Endothelial cell of umbilical vein (primary cell): ENCODE data around the gene SSBP3. TPM values are rescaled to one million over a fixed set of nuclear protein-coding genes. Genes with fewer than 3 reads are reported as not detected.

ENCODE experiments used
- BruUV-seq: library from RNA; stranded (reverse); fragments of 400-500 nt; replicated peaks from 2 replicates; lab custom pipeline; 2021; lab: Mats Ljungman, UMichigan
- CTCF ChIA-PET: fragments of 300-600, 350-600 bp; sonication (Branson Sonifier 250); formaldehyde crosslinking; loops from one replicate; lab custom pipeline; 2021; ENCODE audit warnings: antibody characterized with exemption, inconsistent platforms; lab: Charles Lee
- POLR2A ChIA-PET: fragments of 300-600, 350-600 bp; sonication (Branson Sonifier 250); formaldehyde crosslinking; loops from one replicate; lab custom pipeline; 2021; ENCODE audit warnings: antibody characterized with exemption, inconsistent platforms; lab: Charles Lee
- DNase-seq: peaks from one replicate; pipeline ENCODE4 v3.0.0-alpha.2; 2011; ENCODE audit warnings: low read depth, low spot score
- FAIRE-seq: peaks from 2 replicates; lab custom pipeline; 2011; peaks lifted over from hg19 to GRCh38; lab: Jason Lieb, UNC
- H2AFZ ChIP-seq: 2 replicates; pipeline ENCODE4 v1.6.0; 2012; ENCODE audit warnings: low read depth, low read length, control low read depth, inconsistent platforms
- H3K27ac ChIP-seq: 2 replicates; pipeline ENCODE4 v1.5.1; 2011; ENCODE audit warnings: low read depth, mild to moderate bottlenecking, control low read depth, low read length, moderate library complexity; ENCODE audit not compliant: insufficient read depth
- H3K27me3 ChIP-seq, 2 experiments: 2 replicates each; pipeline versions ENCODE4 v1.6.0 to v1.6.1; 2011; ENCODE audit warnings: low read length in 2 of 2, mixed read lengths in 1 of 2; ENCODE audit not compliant: control insufficient read depth in 2 of 2, insufficient read depth in 2 of 2
- H3K36me3 ChIP-seq, 2 experiments: 2 replicates in 1 of 2; 3 replicates in 1 of 2; pipeline ENCODE4 v1.5.1; 2011; ENCODE audit warnings: low read length in 2 of 2, mild to moderate bottlenecking in 1 of 2, moderate library complexity in 1 of 2; ENCODE audit not compliant: control insufficient read depth in 2 of 2, insufficient read depth in 2 of 2; ENCODE audit errors: extremely low read depth in 1 of 2
- H3K4me1 ChIP-seq: 3 replicates; pipeline ENCODE4 v1.5.1; 2011; ENCODE audit warnings: mild to moderate bottlenecking, low read length; ENCODE audit not compliant: control insufficient read depth, insufficient read depth; ENCODE audit errors: extremely low read depth
- H3K4me2 ChIP-seq: 2 replicates; pipeline ENCODE4 v1.6.1; 2011; ENCODE audit warnings: low read length, control low read depth, mixed read lengths; ENCODE audit not compliant: insufficient read depth
- H3K4me3 ChIP-seq, 3 experiments: fragments of 200-600 bp in 1 of 3; sonication (generic), shearing (Covaris generic) in 1 of 3; replicated peaks in 1 of 3; 2 replicates each; pipeline ENCODE4 v1.5.1; 2011 to 2016; ENCODE audit warnings: control low read depth in 3 of 3, low read length in 3 of 3, mild to moderate bottlenecking in 2 of 3, inconsistent platforms in 1 of 3, low read depth in 1 of 3, moderate library complexity in 1 of 3; ENCODE audit not compliant: insufficient read depth in 1 of 3
- H3K79me2 ChIP-seq: 2 replicates; pipeline ENCODE4 v1.6.0; 2012; ENCODE audit warnings: low read length, inconsistent platforms; ENCODE audit not compliant: control insufficient read depth, insufficient read depth
- H3K9ac ChIP-seq: replicated peaks from 2 replicates; pipeline ENCODE3; 2011; ENCODE audit warnings: low read length, control low read depth; ENCODE audit not compliant: insufficient read depth; ENCODE audit errors: extremely low read depth
- H3K9me1 ChIP-seq: replicated peaks from 3 replicates; pipeline ENCODE4 v1.6.0; 2011; ENCODE audit warnings: mild to moderate bottlenecking, low read length; ENCODE audit not compliant: control insufficient read depth, insufficient read depth; ENCODE audit errors: extremely low read depth
- H3K9me3 ChIP-seq: replicated peaks from 2 replicates; pipeline ENCODE4 v1.5.1; 2012; ENCODE audit warnings: low read length, inconsistent platforms; ENCODE audit not compliant: control insufficient read depth, insufficient read depth
- H4K20me1 ChIP-seq: replicated peaks from 2 replicates; pipeline ENCODE3; 2011; ENCODE audit warnings: mild to moderate bottlenecking, low read length; ENCODE audit not compliant: control insufficient read depth, insufficient read depth; ENCODE audit errors: extremely low read depth
- CTCF ChIP-seq, 2 donors: IDR thresholded peaks; 1 replicate in 1 of 2; 2 replicates in 1 of 2; pipeline ENCODE4 v1.5.1; 2011; ENCODE audit warnings: low read length in 2 of 2, mild to moderate bottlenecking in 2 of 2, moderate library complexity in 2 of 2, control low read depth in 1 of 2, inconsistent platforms in 1 of 2, low read depth in 1 of 2; ENCODE audit not compliant: insufficient read depth in 1 of 2; ENCODE audit errors: extremely low read depth in 1 of 2
- EZH2 ChIP-seq: IDR thresholded peaks from 2 replicates; pipeline ENCODE4 v1.6.1; 2012; ENCODE audit warnings: borderline replicate concordance, low read depth, mild to moderate bottlenecking, moderate library complexity, low read length, inconsistent platforms; ENCODE audit not compliant: severe bottlenecking
- FOS ChIP-seq: IDR thresholded peaks from 2 replicates; pipeline ENCODE4 v1.6.1; 2011; ENCODE audit warnings: mild to moderate bottlenecking, low read length, moderate library complexity, borderline replicate concordance; ENCODE audit not compliant: insufficient read depth
- GATA2 ChIP-seq: IDR thresholded peaks from 2 replicates; pipeline ENCODE4 v1.7.0; 2011; ENCODE audit warnings: low read depth, mild to moderate bottlenecking, moderate library complexity, mixed read lengths, low read length; ENCODE audit not compliant: insufficient read length, insufficient read depth
- JUN ChIP-seq: IDR thresholded peaks from 2 replicates; pipeline ENCODE4 v1.6.1; 2011; ENCODE audit warnings: borderline replicate concordance, low read depth; ENCODE audit not compliant: insufficient read length, insufficient read depth
- MYC ChIP-seq: IDR thresholded peaks from one replicate; pipeline ENCODE4 v1.6.1; 2011; ENCODE audit warnings: mild to moderate bottlenecking, low read depth, low read length
- POLR2A ChIP-seq: IDR thresholded peaks from 2 replicates; pipeline ENCODE4 v1.6.1; 2012; ENCODE audit warnings: low read depth, mild to moderate bottlenecking, control low read depth, low read length
- POLR2AphosphoS5 ChIP-seq: IDR thresholded peaks from 2 replicates; pipeline ENCODE4 v1.6.1; 2012; ENCODE audit warnings: low read depth, mild to moderate bottlenecking, control low read depth, low read length, moderate library complexity; ENCODE audit not compliant: insufficient read depth
- dilution Hi-C: fragments of 300-500 bp; cut with MboI; formaldehyde crosslinking; loops from one replicate; pipeline ENCODE4 v1.15.0; 2019; ENCODE audit warnings: low sequenced_read_pairs; ENCODE audit not compliant: extremely low pct_ligation_motif_present
- intact Hi-C: fragments of 100-400 bp; cut with micrococcal nuclease; formaldehyde crosslinking; loops from one replicate; pipeline ENCODE4 v1.10.0; 2022
- polyA plus RNA-seq, 4 experiments: library from polyadenylated mRNA; depleted of rRNA in 3 of 4; stranded (reverse) in 3 of 4; unstranded in 1 of 4; fragments of >200 nt; gene quantifications; 2 replicates each; pipeline versions ENCODE4 v1.2.1 to v1.2.3, GENCODE V29; 2011 to 2012; ENCODE audit warnings: missing spikeins in 1 of 4
- total RNA-seq: library from RNA; stranded (reverse); gene quantifications from 2 replicates; pipeline ENCODE4 v1.2.3, GENCODE V29; 2021
- TF ChIP-seq, protein P1 (sequence below): IDR thresholded peaks from 2 replicates; pipeline ENCODE4 v1.6.1; 2011; ENCODE audit not compliant: insufficient read depth, insufficient read length

SSBP3 gene
- total and polyA plus RNA-seq, 2 donors (not counting 3 experiments of a cell fraction or from before 2014, with no cell fraction given), result 44.9 to 59.4 TPM

DNA sequence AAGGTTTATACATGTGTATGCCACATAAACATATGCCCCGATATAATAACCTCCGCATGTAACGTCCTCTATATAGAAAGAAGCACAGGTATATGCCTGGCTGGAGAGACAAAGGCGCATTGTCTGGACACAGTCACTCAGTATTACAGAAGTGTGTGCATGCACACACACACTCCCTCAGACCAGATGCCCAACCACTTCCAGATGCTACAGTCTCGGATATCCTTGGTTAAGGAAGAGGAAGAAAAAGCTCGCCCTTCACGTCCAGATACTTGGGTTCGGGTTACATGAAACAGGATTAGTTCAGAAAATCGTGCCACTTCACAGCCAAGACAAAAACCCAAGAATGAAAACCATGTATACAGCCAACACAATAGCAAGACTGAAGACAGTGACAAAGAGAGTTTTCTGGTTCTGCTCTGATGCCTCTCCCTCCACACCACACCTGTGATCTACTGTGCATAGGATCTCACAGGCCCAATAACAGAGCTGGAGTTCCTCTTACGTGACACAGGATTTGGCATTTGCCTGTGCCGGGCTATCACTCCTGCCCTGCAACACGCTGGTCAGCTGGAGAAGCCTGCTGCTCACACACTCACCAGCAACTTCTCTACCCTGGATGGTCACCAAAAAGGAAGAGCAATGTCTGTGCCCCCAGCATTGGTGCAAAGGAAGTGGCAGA lies 75.0 kb downstream of the SSBP3 start:
- Histone ChIP-seq H4K20me1 (peaks cover 2% of the 10 kb centered on the region), H3K9me1 (no peaks in the 10 kb centered on the region), H3K4me3 (no peak overlapping the region), H3K4me2 (no peak overlapping the region), H3K79me2 (peaks cover 60% of the 10 kb centered on the region), H2AFZ (no peak overlapping the region), H3K27ac (no peak overlapping the region), H3K4me1 (peaks cover 38% of the 10 kb centered on the region), H3K27me3 (no peaks in the 10 kb centered on the region), H3K9me3 (no peaks in the 10 kb centered on the region), H3K9ac (no peak overlapping the region), H3K36me3 (no peaks in the 10 kb centered on the region)
- BruUV-seq, result no TSS peak
- no peak for DNase-seq
- no peak for FAIRE-seq
- TF ChIP-seq CTCF (IDR thresholded peaks at IDR 0.05; ENCODE audit: extremely low read depth in 1 of 2, insufficient read depth in 1 of 2, low read depth in 1 of 2, low read length in 2 of 2) (no peak), JUN (no peak), POLR2A (no peak), FOS (no peak), EZH2 (no peak), MYC (no peak), POLR2AphosphoS5 (no peak), GATA2 (no peak)
- TF ChIP-seq, protein P1, sequence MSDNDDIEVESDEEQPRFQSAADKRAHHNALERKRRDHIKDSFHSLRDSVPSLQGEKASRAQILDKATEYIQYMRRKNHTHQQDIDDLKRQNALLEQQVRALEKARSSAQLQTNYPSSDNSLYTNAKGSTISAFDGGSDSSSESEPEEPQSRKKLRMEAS, result no peak
- POLR2A ChIA-PET, result interaction anchor here (0.7 kb wide), 1 partner anchor 19 kb away, joined by 3 read pairs; no protein-coding TSS in a partner anchor
- intact Hi-C loops (loop anchor here (10.0 kb wide), 1 partner anchor 434 kb away; the partner anchor contains the start of gene PARS2), dilution Hi-C loops (no loop called here)
- CTCF ChIA-PET, result no interaction called here
